Measurements from ENCODE around the gene EYS. TPM values are rescaled to one million over a fixed set of nuclear protein-coding genes. Genes with fewer than 3 reads are reported as not detected.

EYS gene
- total RNA-seq, 1 donor from 2014 or later = not detected

GRCh38 chr6:64847396-64847795 is 859.6 kb downstream of the EYS start:
- Histone ChIP-seq H3K9me3 (no peaks in the 10 kb centered on the region), H3K27ac (no peak overlapping the region), H3K4me3 (no peak overlapping the region), H3K36me3 (no peaks in the 10 kb centered on the region), H3K27me3 (no peaks in the 10 kb centered on the region), H3K4me1 (no peaks in the 10 kb centered on the region)
- intact Hi-C loops (cut with DNase I) = no loop called here
- no peak for DNase-seq (ENCODE audit: low spot score in 2 of 2)
- TF ChIP-seq, protein P1, sequence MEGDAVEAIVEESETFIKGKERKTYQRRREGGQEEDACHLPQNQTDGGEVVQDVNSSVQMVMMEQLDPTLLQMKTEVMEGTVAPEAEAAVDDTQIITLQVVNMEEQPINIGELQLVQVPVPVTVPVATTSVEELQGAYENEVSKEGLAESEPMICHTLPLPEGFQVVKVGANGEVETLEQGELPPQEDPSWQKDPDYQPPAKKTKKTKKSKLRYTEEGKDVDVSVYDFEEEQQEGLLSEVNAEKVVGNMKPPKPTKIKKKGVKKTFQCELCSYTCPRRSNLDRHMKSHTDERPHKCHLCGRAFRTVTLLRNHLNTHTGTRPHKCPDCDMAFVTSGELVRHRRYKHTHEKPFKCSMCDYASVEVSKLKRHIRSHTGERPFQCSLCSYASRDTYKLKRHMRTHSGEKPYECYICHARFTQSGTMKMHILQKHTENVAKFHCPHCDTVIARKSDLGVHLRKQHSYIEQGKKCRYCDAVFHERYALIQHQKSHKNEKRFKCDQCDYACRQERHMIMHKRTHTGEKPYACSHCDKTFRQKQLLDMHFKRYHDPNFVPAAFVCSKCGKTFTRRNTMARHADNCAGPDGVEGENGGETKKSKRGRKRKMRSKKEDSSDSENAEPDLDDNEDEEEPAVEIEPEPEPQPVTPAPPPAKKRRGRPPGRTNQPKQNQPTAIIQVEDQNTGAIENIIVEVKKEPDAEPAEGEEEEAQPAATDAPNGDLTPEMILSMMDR (IDR thresholded peaks at IDR 0.05) = no peak

DNA sequence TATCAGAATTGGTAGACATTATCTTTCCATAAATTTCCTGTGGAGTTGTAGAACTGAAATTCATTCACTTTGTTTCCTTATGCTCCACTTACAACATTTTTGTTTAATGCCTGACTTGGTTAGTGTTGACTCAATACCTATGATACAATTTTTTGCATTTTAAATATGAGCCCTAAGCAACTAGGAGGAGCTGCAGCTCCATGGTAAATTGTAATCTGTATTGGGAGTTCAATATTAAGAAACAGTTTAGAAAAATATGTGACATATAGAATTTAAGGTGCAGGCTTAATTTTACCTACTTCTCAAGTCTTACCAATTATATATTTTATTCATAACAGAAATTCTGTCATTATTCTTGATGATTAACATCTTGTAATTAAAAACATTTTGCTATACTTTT is 868.3 kb downstream of the EYS start:
- TF ChIP-seq, protein P1 (IDR thresholded peaks at IDR 0.05) = no peak
- intact Hi-C loops (cut with DNase I) = no loop called here
- Histone ChIP-seq H3K9me3 (no peaks in the 10 kb centered on the region), H3K27ac (no peak overlapping the region), H3K27me3 (no peaks in the 10 kb centered on the region), H3K36me3 (no peaks in the 10 kb centered on the region), H3K4me3 (no peak overlapping the region), H3K4me1 (no peaks in the 10 kb centered on the region)
- DNase-seq (ENCODE audit: low spot score in 2 of 2) = no peak

DNA sequence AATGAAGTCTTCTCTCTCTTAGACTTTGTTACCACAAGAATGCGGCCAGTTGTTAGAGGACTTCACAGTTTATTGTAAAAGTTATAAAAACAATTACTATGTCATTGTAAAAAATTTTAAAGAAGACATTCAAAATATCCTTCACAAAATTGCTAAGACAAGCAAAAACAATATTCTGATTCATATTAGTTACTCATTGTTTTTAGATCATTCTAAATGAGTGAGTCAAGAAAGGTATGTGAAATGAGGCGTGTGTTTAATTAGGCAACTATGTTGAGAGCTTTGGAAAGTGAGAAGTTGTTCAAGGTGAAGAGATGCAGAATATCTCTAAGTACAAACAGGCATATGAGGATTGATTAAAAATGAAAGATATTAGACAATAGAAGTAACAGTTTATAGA is 875.3 kb downstream of the EYS start:
- H3K27ac ChIP-seq = no peak overlapping the region
- no peaks in the 10 kb centered on the region for H3K36me3 ChIP-seq
- intact Hi-C loops (cut with DNase I) = no loop called here
- no peaks in the 10 kb centered on the region for H3K4me1 ChIP-seq
- no peak for DNase-seq (ENCODE audit: low spot score in 2 of 2)
- H3K4me3 ChIP-seq = no peak overlapping the region
- no peaks in the 10 kb centered on the region for H3K27me3 ChIP-seq
- TF ChIP-seq, protein P1 (IDR thresholded peaks at IDR 0.05) = no peak
- H3K9me3 ChIP-seq = no peaks in the 10 kb centered on the region

DNA sequence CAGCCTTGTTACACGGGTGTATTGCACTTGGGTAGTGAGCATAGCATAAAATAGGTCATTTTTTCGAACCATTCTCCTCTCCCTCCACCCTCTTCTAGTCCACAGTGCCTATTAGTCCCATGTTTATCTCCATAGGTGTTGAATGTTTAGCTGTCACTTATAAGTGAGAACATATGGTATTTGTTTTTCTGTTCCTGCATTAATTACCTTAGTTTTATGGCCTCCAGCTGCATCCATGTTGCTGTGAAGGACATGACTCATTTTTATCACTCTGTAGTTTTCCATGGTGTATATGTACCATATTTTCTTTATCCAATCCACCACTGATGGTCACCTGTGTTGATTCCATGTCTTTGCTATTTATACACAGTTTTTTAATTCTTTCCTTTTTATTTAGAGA is 889.5 kb downstream of the EYS start:
- H3K36me3 ChIP-seq = no peaks in the 10 kb centered on the region
- no peaks in the 10 kb centered on the region for H3K4me1 ChIP-seq
- no peaks in the 10 kb centered on the region for H3K9me3 ChIP-seq
- intact Hi-C loops (cut with DNase I) = no loop called here
- H3K27me3 ChIP-seq = no peaks in the 10 kb centered on the region
- no peak overlapping the region for H3K27ac ChIP-seq
- no peak overlapping the region for H3K4me3 ChIP-seq
- TF ChIP-seq, protein P1 (IDR thresholded peaks at IDR 0.05) = no peak
- no peak for DNase-seq (ENCODE audit: low spot score in 2 of 2)

- intact Hi-C loops (cut with DNase I) = no loop called here
- Histone ChIP-seq H3K36me3 (no peaks in the 10 kb centered on the region), H3K27me3 (no peaks in the 10 kb centered on the region), H3K4me1 (no peaks in the 10 kb centered on the region), H3K4me3 (no peak overlapping the region), H3K9me3 (no peaks in the 10 kb centered on the region), H3K27ac (no peak overlapping the region)
- TF ChIP-seq, protein P1 (IDR thresholded peaks at IDR 0.05) = no peak
- no peak for DNase-seq (ENCODE audit: low spot score in 2 of 2)
Observed at GRCh38 chr6:64815718-64816117, 891.3 kb downstream of the EYS start.

DNA sequence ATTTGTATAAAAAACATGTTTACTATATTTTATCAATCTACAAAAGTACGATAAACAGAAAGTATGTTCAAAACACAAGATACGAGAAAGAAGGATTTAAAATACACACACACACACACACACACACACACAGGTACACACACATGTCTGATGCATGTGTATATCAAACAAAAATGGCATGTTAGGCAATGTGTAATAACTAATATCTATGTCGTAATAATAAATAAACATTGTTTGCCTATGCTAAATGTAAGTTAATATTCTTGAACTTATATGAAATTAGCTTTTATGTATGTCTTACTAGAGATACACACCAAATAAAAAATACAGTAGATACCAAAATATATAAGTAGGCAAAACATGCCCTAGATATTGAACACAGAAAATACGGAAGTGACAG is 894.9 kb downstream of the EYS start:
- TF ChIP-seq, protein P1 (IDR thresholded peaks at IDR 0.05) = no peak
- no peaks in the 10 kb centered on the region for H3K9me3 ChIP-seq
- no peak overlapping the region for H3K4me3 ChIP-seq
- no peaks in the 10 kb centered on the region for H3K27me3 ChIP-seq
- H3K4me1 ChIP-seq = no peaks in the 10 kb centered on the region
- no peak overlapping the region for H3K27ac ChIP-seq
- no peaks in the 10 kb centered on the region for H3K36me3 ChIP-seq
- intact Hi-C loops (cut with DNase I) = no loop called here
- DNase-seq (ENCODE audit: low spot score in 2 of 2) = no peak

Measured in ascending aorta (tissue), 2 donors.